HL-60/S4 treated with retinoic acid at 250 ng/mL for 4 days and 3 days (cell line): Measurements from ENCODE around the gene VRK1.

Experiments used
- in situ Hi-C: fragments of 300-500 bp; cut with MboI; formaldehyde crosslinking; loops from 2 replicates; pipeline ENCODE4 v1.7.0; 2022; ENCODE audit warnings: low sequenced_read_pairs

The VRK1 gene

DNA sequence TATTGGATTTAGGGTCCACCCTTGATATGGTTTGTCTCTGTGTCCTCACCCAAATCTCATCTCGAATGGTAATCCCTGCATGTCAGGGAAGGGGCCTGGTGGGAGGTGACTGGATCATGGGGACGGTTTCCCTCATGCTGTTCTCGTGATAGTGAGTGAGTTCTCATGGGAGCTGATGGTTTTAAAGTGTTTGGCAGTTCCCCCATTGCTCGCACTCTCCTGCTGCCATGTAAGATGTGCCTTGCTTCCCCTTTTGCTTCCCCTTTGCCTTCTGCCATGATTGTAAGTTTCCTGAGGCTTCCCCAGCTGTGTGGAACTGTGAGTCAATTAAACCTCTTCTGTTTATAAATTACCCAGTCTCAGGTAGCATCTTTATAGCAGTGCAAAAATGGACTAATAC lies 118.3 kb downstream of the VRK1 start:
- in situ Hi-C loops, result no loop called here

DNA sequence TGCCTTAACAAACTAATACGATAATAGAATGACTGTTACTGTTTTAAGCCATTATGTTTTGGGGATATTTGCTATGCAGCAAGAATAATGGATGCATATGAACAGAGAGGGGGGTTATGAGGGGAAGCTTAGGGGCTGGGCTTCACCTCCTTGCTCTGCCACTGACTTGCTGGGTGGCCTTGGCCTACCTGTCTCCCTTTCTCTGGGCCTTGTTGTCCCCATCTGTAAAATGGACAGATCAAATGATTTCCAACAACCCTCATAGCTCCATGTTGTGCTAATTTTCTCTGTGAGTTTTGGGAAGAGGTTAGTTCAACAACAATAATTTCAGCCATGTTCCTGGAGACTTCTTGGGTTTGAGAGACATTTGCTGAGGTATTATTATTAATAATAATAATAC lies 119.6 kb downstream of the VRK1 start:
- in situ Hi-C loops, result no loop called here

DNA sequence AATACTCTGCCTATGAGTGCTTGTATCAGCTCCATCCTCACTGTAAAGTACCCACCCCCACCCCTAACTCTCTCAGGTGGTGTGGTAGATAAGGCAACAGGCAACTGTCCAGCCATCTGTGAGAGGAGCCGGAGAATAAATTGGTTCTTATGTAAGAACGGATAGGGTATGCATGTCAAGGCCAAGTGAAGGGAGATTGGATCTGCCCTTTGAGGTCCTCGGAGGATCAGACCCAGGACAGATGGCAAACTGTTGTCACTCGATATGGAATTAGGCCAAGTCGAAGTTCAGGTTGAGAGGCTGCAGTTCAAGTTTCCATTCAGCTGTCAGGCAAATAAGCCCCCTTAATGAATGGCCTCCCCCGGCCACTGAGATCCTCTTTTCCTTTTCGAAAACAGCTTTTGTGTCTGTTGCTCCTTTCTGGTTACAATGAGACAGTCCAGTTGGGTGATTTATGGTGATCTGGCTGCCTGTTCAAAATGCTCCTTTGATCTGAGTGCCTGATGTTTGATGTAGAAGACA lies 120.3 kb downstream of the VRK1 start:
- in situ Hi-C loops, result no loop called here

DNA sequence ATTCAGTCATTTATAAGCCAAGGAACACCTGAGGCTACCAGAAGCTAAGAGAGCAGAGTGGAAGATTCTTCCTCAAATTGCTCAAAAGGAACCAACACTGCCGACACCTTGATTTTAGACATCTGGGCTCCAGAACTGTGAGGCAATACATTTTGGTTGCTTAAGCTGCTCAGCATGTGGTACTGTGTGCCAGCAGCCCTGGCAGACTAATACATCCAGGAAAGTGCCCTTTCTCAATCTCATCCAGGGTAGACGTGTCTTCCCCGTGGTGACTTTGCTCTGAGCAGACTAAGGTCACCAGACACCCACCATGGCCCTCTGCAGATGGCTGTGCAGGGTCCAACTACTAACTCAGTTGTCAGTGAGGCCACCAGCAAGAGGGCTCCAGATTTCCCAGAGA lies 122.8 kb downstream of the VRK1 start:
- in situ Hi-C loops, result no loop called here

DNA sequence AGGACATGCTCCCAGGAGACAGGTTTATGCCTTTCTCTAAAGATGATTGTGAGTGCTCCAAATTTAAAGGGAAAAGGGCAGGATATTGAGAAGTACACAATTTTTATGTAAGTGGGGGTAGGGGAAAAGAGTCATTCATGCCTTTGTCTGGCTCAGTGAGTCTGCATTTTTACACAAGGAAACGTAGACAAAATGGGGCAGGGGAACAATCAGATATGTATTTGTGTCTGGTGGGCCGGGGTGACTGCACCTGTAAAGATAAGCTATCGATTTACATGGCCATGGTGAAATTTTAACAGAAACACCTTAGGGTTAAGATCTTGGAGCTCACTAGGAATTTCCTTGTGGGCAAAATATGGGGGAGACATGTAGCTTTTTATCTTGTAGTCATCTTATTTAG lies 123.6 kb downstream of the VRK1 start:
- in situ Hi-C loops, result no loop called here

DNA sequence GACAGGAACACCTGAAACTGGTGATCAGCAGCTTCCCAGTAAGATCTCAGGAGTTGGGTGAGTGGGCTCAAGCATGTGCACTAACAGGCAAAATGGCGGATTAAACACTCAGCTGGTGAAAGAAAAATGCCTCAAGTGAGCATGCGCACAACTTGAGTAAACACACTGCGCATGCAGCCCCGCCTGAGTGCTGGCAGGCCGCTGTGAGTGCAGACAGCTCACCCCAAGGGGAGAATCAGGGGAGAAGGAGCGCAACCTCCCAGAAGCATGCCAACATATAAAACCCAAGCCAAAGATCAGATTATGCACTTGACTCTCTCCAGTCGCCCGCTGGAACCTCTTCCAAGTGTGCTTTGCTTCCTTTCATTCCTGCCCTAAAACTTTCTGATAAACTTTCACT lies 125.8 kb downstream of the VRK1 start:
- in situ Hi-C loops, result no loop called here

DNA sequence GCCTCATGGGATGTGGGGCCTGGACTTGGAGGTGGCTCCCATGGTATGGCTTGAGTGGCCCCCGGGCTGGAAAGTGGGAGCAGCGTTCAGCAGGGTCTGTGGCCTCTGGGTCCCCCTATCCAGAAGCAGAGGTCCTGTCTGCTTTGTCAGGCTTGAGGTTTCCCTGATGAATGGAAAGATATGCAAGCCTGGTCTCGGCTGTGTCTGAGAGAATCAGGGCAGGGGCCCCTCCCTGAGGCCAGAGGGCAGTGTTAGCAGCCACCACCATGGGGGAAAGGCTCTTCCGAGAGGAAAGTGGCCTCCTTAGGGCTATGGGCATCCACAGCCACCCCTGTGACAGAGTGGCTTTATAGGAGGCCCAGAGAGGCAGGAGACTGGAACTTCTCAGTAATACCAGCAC lies 128.2 kb downstream of the VRK1 start:
- in situ Hi-C loops, result no loop called here

DNA sequence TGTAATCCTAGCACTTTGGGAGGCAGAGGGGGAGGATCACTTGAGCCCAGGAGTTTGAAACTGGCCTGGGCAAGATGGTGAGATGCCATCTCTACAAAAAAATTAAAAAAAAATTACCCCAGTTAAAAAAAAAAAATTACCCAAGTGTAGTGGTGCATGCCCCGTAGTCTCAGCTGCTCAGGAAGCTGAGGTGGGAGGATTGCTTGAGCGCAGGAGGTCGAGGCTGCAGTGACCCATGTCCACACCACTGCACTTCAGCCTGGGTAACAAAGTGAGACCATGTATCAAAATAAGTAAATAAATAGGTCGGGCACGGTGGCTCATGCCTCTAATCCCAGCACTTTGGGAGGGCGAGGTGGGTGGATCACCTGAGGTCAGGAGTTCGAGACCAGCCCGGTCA lies 128.8 kb downstream of the VRK1 start:
- in situ Hi-C loops, result no loop called here

DNA sequence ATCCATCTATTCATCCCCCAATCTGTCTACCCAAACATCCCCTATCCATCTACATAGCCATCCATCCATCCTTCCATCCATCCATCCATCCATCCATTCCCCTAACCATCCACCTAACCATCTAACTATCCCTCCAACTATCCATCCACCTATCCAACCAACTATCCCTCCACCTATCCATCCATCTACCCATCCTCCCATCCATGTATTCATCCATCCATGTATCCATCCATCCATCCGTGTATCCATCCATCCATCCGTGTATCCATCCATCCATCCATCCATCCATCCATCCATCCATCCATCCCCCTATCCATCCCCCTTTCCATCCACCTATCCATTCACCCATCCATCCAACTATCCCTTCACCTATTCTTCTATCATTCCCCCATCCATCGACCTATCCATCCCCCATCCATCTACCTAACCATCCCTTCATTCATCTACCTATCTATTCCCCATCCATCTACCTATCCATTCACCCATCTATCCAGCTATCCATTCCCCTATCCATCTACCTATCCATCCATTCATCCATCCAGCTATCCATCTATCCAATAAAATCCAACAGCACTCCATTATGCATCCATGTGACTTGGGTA lies 131.7 kb downstream of the VRK1 start:
- in situ Hi-C loops, result no loop called here

DNA sequence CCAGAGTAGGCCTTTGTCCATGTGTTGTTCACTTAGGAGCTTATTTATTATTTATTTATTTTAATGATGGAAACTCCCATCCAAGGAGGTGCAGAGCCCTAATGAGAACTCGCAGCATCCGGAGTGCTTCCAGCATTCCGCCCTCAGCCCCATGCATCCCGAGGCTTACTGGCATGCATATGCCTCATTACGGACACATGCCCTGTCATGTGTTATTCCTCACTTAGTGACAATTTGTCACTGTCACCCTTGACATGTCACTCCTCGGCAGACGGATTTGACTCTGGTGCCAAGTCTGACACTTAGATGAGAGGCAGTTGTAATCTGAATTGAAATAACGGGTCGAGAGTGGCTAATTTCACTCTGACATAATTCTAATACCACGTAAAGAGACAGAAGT lies 132.8 kb downstream of the VRK1 start:
- in situ Hi-C loops, result no loop called here

DNA sequence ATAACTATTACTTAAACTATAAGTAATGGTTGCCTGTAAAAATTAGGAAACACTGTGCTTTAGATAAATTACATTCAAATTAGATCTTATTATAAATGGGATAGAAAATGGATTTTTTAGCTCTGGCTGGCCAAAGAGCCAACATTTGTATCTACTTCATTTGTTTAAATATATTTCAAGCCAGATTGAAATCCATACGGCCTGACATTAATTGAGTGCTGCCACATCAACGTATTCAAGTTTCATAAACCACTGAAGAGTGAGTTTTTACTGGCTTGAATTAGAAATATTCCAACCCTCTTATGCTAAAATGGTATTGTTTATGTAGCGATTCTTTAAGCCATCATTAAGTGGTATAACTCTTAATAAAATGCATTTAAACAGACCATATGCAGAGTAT lies 133.3 kb downstream of the VRK1 start:
- in situ Hi-C loops, result no loop called here
